Measurements from ENCODE around the gene PDK1. TPM values are rescaled to one million over a fixed set of nuclear protein-coding genes. Genes with fewer than 3 reads are reported as not detected.

Gene PDK1
- total RNA-seq, 1 experiment from 2014 or later, result 74.7 TPM

GRCh38 chr2:172574965-172575364, 19.1 kb downstream of the PDK1 start:
- H3K79me2 ChIP-seq (ENCODE audit: insufficient read depth, low read length), result peaks cover 2% of the 10 kb centered on the region; the same call in 1 of the 2 replicates
- H3K56ac ChIP-seq (ENCODE audit: insufficient read length, low read depth, low read length), result no peak overlapping the region
- WGBS (ENCODE audit: extremely low coverage, insufficient read length, low lambda C conversion rate), result 100% methylated on average over 1 of the region's 1 CpG
- Mint-ChIP-seq H3K4me1 (peaks cover 10 to 11% of the 10 kb centered on the region in 2 experiments), H3K36me3 (ENCODE audit: insufficient read depth in 1 of 3, low read depth in 3 of 3) (peaks cover 61 to 91% (median 86%) of the 10 kb centered on the region in 3 experiments), H3K27me3 (ENCODE audit: low read depth) (no peaks in the 10 kb centered on the region), H3K27ac (no peak overlapping the region), H3K9me3 (peaks cover 36 to 42% of the 10 kb centered on the region in 2 experiments), H3K4me3 (no peak overlapping the region)
- H3K4me2 ChIP-seq (ENCODE audit: insufficient read depth, insufficient read length, low read length), result no peak overlapping the region
- no peak overlapping the region for H2AFZ ChIP-seq (ENCODE audit: low read length)
- no peak overlapping the region for H2BK20ac ChIP-seq (ENCODE audit: low read depth, low read length, poor library complexity, severe bottlenecking)
- no peaks in the 10 kb centered on the region for H3K4me1 ChIP-seq (ENCODE audit: insufficient read depth, low read length)
- H3K23ac ChIP-seq (ENCODE audit: insufficient read length, low read depth, low read length), result no peak overlapping the region
- H3K14ac ChIP-seq (ENCODE audit: insufficient read depth, low read length), result no peak overlapping the region
- H2BK120ac ChIP-seq (ENCODE audit: low read depth, low read length, poor library complexity, severe bottlenecking), result no peak overlapping the region
- no peaks in the 10 kb centered on the region for H4K20me1 ChIP-seq (ENCODE audit: control insufficient read depth, insufficient read depth, insufficient read length)
- H3K27me3 ChIP-seq (ENCODE audit: insufficient read depth, low read length), result no peaks in the 10 kb centered on the region
- H3K9me3 ChIP-seq (ENCODE audit: control insufficient read depth, low read depth, low read length), result no peaks in the 10 kb centered on the region
- no peak overlapping the region for H3K27ac ChIP-seq (ENCODE audit: insufficient read length, low read depth, low read length)
- no peak overlapping the region for H3K9ac ChIP-seq (ENCODE audit: extremely low read depth, insufficient read length, low read length)
- H2BK12ac ChIP-seq (ENCODE audit: insufficient read length, low read depth, low read length), result no peak overlapping the region
- H3K79me1 ChIP-seq (ENCODE audit: insufficient read depth, low read depth, low read length, poor library complexity, severe bottlenecking), result no peaks in the 10 kb centered on the region
- no peak overlapping the region for H2AK5ac ChIP-seq (ENCODE audit: insufficient read length, low read length)
- H3K18ac ChIP-seq (ENCODE audit: insufficient read length, low read depth, low read length), result no peak overlapping the region
- no peak for DNase-seq
- no peak overlapping the region for H4K91ac ChIP-seq (ENCODE audit: insufficient read length, low read depth, low read length)
- H4K5ac ChIP-seq (ENCODE audit: insufficient read length, low read depth, low read length), result no peak overlapping the region
- no peak overlapping the region for H2BK5ac ChIP-seq (ENCODE audit: insufficient read length, low read length)
- no peak overlapping the region for H2BK15ac ChIP-seq (ENCODE audit: low read depth, low read length)
- H3T11ph ChIP-seq (ENCODE audit: low read length), result no peak overlapping the region
- H3K23me2 ChIP-seq (ENCODE audit: insufficient read length, low read depth, low read length, poor library complexity, severe bottlenecking), result no peaks in the 10 kb centered on the region
- no peak for TF ChIP-seq CTCF (conservative IDR thresholded peaks at IDR 0.05)
- H4K8ac ChIP-seq (replicated peaks; ENCODE audit: insufficient read length, low read depth, low read length), result no peak overlapping the region
- H3K4ac ChIP-seq (ENCODE audit: low read depth, low read length), result no peak overlapping the region
